AML-193 (cell line): Measurements from ENCODE around the gene KIFAP3.
"Not testable (repeated sequence)": the region's sequence is repeated elsewhere in the genome, so short reads cannot be mapped to it uniquely, and the experiment has no call there.

Experiments
- DNase-seq, 2 experiments: peaks; one replicate each; lab custom pipeline; 2025; lab: John Stamatoyannopoulos, UW

The KIFAP3 gene

DNA sequence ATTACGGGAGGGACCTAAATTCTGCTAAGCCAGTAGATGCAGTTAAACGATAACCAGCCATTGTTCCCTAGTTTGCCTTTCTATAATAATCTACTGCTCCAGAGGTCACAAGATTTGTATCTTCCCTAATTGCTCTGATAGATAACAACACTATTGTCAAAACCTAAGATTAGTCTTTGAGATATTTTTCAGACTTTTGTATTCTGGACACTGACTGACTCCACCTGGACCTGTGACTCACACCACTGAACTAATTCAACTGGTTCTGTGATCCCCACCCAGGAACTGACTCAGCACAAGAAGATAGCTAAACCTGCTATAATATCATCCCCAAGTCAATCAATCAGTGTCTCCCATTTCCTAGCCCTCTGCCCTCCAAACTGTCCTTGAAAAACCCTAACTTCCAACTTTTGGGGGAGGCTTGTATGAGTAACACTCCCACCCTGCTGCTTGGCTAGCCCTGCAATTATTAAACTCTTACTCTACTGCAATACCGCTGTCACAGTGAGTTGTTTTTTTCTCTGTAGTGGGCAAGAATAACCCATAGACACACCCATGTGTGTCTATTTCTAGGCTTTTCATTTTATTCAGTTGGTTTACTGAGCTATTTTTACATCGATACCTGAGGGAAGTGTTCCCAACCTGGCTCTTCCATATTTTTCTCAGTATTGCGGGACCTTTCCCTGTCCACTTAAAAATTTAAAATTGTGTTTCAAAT lies 11.2 kb downstream of the KIFAP3 start:
- DNase-seq = no peak

DNA sequence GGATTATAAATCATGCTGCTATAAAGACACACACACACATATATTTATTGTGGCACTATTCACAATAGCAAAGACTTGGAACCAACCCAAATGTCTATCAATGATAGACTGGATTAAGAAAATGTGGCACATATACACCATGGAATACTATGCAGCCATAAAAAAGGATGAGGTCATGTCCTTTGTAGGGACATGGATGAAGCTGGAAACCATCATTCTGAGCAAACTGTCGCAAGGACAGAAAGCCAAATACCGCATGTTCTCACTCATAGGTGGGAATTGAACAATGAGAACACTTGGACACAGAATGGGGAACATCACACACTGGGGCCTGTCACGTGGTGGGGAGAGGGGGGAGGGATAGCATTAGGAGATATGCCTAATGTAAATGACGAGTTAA lies 12.8 kb downstream of the KIFAP3 start:
- not testable (repeated sequence) for DNase-seq

DNA sequence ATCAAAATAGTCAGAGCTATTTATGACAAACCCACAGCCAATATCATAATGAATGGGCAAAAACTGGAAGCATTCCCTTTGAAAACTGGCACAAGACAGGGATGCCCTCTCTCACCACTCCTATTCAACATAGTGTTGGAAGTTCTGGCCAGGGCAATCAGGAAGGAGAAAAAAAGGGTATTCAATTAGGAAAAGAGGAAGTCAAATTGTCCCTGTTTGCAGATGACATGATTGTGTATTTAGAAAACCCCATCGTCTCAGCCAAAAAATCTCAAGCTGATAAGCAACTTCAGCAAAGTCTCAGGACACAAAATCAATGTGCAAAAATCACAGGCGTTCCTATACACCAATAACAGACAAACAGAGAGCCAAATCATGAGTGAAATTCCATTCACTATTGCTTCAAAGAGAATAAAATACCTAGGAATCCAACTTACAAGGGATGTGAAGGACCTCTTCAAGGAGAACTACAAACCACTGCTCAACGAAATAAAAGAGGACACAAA lies 14.4 kb downstream of the KIFAP3 start:
- DNase-seq = not testable (repeated sequence)

DNA sequence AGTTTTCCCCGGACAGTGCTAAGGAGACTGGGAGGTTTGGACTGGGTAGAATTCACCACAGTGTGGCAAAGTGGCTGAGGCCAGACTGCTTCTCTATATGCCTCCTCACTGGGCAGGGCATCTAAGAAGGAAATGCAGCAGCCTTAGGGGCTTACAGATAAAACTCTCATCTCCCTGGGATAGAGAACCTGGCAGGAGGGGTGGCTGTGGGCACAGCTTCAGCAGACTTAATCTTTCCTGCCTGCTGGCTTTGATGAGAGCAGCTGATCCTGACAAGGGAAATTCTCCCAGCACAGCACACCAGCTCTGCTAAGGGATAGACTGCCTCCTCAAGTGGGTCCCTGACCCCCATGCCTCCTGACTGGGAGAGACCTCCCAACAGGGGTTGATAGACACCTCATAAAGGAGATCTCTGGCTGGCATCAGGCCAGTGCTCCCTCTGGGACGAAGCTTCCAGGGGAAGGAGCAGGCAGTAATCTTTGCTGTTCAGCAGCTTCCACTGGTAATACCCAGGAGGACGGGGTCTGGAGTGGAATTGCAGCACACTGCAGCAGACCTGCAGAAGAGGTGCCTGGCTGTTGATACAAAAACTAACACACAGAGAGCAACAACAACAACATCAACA lies 25.2 kb downstream of the KIFAP3 start:
- no peak for DNase-seq

DNA sequence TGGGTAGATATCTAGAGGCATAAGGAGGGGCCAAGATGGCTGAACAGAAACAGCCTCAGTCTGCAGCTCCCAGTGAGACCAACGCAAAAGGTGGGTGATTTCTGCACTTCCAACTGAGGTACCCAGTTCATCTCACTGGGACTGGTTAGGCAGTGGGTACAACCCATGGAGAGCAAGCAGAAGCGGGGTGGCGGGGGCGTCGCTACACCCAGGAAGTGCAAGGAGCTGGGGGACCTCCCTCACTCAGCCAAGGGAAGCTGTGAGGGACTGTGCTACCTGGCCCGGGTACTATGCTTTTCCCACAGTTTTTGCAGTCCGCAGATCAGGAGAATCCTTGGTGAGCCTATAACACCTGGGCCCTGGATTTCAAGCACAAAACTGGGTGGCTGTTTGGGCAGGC lies 26.0 kb downstream of the KIFAP3 start:
- no peak for DNase-seq

DNA sequence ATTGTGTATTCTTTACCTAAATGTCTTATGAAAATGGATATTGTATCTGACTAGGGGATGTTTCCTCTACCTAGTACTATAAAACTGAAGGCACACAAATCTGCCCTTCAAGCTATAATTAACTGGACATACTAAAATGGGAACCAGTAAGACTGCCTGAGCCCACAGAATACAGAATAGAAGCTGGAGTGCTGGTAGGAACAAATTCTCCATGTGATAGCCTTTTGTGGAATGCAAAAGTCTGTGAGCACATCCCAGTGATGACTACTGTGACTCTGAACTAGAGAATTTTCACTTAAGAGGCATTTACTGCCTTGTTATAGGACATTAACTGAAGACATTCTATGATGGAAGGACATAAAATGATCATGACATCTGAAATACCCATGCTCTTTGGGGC lies 30.3 kb downstream of the KIFAP3 start:
- no peak for DNase-seq

DNA sequence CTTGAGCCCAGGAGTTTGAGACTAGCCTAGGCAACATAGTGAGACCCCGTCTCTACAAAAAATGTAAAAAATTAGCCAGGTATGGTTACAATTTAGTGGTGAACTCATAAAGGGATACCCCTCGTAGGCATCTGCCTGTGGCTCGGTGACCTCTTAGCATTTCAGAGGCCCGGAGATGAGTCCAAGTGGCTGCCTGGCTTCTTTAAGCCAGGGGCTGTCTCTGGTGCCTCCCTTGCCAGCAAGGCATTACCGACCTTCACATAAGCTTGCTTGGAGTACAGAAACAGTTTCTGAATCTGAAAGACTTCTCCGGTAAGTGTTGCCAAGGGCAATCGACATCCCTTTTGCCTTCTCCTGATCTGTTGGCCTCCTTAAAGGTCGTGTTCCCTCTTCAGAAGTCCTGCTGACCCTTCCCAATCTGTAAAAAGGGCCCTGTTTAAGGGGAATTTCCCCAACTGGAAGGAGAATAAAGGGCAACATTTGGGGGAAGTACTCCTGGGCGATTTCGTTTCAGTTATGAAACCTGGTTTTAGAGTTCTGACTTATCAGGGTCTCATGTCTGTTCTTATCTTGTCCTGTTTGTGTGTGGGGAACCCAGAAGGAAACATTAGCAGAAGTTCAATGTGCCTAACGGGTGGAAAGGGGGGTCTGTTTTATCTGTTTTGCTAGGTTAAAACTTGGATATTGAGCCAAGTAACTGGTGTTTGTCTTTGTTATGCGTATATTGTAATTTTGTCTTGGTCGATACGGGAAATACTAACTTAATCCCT lies 32.9 kb downstream of the KIFAP3 start:
- no peak for DNase-seq

DNA sequence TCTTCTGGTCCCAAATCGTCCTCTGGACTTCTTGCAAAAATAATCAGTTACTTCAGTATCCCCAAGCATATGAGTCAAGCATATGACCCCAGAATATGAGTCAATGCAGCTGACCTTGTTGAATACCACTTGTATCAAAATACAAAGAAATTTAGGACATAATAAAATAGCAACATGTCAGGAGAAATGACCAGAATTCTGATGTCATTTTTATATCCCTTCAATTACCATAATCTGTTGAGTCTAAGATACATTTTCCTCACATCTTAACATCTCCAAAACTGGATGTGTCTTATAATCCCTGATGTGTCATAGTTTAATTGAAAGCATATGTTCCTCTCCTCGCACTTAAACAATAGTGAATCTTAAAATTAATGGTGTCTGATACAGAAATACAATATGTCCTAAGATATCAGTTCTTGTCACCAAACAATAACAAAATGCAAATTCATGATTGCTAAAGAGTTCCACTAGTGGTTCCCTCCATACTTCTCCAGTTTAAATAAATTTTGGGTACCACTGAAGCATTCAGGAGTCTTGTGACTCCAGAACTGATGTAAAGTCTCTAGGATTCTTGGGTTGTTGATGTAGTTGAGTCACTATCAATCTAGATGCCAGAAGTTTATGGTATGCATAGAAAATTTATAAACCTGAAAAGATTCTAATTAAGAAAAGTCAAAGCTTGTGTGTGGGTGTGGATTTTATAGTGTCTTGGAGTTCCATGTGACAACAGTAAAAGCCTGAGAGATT lies 41.8 kb downstream of the KIFAP3 start:
- no peak for DNase-seq

DNA sequence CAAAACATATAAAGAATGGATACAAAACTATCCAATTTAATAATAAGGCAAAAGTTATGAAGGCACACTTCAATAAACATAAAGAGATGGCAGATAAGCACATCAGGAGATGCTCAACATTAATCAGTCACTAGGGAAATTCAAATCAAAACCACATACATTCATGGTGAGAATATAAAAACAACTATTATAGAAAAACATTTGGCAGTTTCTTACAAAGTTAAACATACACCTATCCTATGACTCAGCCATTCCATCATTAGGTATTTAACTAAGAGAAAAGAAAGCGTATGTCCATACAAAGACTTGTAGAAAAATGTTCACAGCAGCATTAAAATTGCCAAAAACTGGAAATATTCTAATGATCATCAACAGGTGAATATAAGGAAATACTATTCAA lies 44.3 kb downstream of the KIFAP3 start:
- DNase-seq = no peak

DNA sequence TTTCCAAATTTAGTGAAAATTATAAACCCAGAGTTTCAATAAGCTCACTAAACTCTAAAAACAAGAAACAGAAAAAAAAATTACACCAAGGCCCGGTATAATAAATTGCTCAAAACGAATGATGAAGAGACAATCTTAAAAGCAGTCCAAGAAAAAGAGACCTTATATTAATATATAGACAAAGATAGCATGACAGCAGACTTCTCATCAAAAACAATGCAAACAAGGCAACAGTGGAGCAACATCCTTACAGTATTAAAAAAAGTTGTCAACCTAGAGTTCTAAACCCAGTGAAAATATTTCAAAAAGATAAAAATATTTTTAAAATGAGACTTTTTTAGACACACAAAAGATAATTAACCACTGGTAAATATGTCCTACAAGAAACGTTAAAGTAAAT lies 46.7 kb downstream of the KIFAP3 start:
- no peak for DNase-seq

DNA sequence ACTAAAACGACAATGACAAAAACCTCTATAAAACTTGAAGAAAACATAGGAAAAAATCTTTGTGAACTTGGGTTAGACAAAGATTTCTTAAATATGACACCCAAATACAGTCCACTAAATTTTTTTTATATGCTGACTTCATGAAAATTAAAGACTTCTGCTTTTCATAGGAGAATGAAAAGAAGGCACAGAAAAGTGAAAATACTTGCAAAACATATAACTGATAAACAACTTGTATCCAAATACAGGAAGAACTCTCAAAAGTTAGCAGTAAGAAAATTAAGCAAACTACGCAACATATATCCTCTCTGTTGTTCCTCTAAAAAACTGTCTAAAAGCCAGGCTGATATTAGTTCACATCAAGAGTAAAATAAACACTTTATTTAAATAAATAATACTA lies 53.6 kb downstream of the KIFAP3 start:
- DNase-seq = peak in 1 of 2 experiments; percentile 5

DNA sequence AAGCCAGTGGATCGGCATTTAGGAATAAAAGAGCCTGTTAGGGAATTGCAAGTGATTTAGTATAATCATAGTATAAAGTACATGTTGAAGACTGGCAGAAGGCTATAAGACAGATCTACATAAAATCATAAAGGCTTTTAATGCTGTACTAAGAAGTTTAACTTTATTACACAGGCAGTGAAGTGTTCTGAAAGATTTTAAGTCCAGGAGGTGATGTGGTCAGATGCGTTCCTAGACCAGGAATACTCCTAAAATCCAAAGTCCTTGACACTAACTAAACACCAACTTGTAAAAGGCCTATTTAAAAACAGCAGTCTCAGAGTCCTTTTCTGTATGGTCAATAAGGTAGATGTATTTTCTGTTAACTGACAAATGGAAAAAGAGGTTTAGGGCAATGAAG lies 57.0 kb downstream of the KIFAP3 start:
- DNase-seq = no peak

DNA sequence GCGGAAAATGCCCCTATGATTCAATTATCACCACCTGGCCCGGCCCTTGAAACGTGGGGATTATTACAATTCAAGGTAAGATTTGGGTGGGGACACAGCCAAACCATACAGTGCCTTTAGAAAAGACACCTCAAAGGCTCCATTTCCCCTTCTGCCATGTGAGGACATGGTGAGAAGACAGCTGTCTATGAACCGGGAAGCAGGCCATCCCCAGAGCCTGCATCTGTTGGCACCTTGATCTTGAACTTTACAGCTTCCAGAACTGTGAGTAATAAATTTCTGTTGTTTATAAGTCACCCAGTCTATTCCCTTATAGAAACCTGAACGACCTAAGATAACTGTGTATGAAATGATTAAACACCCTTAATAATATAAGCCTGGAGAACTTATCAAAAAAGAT lies 61.6 kb downstream of the KIFAP3 start:
- no peak for DNase-seq

DNA sequence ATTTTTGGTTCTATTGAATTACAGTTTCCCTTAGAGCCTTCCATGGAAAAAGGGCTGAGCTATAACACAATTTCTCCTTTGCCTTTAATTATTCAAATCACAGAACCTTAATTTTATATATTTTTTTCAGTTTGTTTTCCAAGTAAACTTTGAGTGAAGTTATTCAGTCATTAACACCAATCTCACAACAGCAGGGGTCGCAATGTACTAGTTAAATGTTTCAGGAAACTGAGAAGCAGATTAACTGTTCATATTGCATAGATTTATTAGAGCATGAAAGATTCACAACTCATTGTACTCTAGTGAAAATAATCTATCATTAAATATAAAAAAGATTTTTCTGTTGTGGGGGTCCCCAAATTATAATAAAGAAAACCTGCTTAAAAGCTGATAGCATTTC lies 64.1 kb downstream of the KIFAP3 start:
- DNase-seq = no peak

DNA sequence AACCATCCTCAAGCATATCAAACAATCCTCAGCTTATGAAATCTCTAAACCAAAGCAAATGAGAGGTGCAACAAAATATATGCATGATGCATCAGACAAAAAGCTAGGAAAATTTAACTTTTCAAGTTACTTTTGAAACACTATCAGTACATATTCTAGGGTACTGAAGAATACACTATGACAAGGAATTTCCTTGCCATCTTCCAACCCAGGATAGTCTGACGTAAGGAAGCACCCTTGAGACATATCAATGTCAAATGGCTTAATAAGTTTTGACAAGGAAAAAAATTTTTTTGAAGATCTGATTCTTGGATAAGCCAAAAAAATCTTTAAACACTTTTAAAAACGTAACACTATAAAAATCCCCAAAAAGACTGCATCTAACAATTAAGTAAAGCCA lies 64.9 kb downstream of the KIFAP3 start:
- DNase-seq = no peak

DNA sequence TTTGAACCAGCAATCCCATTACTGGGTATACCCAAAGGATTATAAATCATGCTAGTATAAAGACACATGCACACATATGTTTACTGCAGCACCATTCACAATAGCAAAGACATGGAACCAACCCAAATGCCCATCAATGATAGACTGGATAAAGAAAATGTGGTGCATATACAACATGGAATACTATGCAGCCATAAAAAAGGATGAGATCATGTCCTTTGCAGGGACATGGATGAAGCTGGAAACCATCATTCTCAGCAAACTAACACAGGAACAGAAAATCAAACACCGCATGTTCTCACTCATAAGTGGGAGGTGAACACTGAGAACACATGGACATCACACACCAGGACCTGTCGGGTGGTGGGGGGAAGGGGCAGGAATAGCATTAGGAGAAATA lies 65.8 kb downstream of the KIFAP3 start:
- DNase-seq = not testable (repeated sequence)

DNA sequence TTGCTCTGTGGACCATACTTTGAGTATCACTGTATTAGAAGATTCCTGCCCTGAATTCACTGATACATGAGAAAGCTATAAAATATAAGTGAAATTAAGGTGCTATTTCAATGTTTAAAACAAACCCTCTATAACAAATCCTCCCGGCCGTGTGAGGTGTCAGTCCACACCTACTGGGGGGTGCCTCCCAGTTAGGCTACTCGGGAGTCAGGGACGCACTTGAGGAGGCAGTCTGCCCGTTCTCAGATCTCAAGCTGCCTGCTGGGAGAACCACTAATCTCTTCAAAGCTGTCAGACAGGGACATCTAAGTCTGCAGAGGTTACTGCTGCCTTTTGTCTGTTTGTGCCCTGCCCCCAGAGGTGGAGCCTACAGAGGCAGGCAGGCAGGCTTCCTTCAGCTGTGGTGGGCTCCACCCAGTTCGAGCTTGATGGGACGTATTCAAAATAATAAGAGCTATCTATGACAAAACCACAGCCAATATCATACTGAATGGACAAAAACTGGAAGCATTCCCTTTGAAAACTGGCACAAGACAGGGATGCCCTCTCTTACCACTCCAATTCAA lies 71.1 kb downstream of the KIFAP3 start:
- not testable (repeated sequence) for DNase-seq

DNA sequence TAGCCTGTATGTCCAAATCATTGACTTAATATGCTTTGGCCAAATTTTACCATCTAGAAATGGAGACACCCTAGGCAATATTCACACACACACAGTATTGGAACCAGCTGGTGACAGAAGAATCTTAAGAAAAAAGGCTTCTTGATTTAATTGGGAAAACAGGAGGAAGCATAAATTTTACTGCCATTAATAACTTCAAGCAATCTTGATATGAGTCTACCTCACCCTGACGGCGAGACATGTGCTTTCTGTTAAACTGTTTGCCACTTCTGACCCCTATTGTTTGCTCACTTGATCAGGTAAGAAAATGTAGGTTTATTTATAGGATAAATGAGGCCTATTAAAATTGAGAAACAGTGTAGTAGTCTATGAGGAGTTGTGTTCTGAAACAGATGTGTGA lies 73.2 kb downstream of the KIFAP3 start:
- no peak for DNase-seq

DNA sequence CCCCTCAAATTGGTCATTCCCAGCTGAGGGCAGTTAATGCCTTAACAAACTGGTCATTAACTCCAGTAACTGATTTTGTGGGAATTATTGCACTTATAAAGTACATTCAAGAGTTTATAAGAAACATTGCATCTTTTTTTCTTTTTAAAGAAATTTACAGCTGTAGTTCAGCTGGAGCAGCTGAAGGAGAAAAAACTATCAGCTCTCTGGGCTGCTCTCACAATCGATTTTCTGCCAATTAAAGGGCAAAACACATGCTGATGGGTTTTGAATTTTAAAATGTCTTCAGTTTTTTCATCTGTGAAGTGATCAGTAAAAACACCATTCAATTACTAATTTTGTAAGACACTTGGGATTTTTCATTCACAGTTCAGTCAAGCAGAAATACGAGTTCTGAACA lies 74.7 kb downstream of the KIFAP3 start:
- no peak for DNase-seq

DNA sequence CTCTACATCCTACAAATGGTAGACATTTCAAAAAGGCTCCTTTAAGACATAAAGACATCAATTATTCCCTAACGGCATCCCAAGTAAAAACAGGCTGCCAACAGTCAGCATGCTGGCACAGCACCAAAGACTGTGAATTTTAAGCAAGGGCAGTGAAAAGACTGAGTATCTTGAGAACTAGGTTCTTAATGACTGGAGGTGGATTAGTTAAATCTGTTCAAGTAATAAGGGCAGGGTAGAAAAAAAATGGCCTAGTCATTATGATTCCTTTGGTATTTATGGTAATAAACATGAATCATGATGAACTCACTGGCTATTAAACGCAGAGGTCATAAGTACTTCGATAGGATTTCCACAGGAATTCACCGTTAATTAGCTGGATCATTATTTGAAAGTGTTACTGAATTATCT lies 75.2 kb downstream of the KIFAP3 start:
- DNase-seq = no peak

DNA sequence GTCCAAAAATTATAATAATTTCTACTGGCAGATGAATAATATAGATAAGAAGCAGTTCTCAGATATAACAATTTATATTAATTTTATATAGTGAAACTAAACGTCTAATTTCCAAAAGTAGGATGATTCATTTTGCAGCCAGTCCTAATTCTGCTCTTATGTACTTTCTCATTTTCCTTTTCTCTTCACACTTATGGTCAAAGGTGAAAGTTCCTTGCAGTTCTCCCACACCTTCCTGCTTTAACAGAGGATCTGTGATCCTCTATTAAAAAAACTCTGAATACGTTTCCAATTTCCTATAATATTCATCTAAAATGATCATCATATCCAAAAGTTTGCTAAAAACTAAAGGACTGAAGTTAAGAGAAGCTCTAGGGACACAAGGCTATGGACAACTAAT lies 78.5 kb downstream of the KIFAP3 start:
- no peak for DNase-seq

DNA sequence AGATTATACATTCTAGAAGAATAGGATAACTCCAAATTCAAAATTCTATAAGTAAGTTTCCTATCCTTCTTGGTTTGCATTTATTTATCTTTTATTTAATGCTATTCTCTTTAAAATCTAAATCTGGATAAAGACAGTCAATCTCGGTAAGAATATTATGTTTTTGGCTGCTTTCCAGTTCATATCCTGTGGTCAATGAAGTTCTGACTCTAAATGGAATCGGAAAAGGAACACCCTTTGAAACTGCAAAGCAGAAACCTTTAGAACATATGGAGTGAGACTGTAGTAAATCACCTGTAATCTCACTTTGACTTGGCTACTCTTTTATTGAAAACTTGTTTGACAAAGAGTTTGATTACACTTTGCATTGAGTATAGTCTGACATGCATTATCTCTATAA lies 85.2 kb downstream of the KIFAP3 start:
- no peak for DNase-seq
